ENCODE results near the gene RBMY1A1. TPM values are rescaled to one million over a fixed set of nuclear protein-coding genes. Genes with fewer than 3 reads are reported as not detected.

RBMY1A1 gene
- total RNA-seq (2022; extraction: Qiagen RNA extraction) = not detected in 5 replicates

GRCh38 chrY:21534579-21534978 lies at the start of gene RBMY1A1:
Gene RBMY1A1 (plus strand): TSS chrY:21534879. CDS start chrY:21536892, 2,013 bp downstream.

GRCh38 chrY:21511038-21511437 lies 23.6 kb upstream of the RBMY1A1 start, which contains the start of gene RBMY1B:
Gene RBMY1B (plus strand): TSS chrY:21511338. CDS start chrY:21513351, 2,013 bp downstream.

Other genes starting within 250 kb of the RBMY1A1 start
- not detected in 5 replicates for gene RBMY1B, start 23.5 kb upstream of the RBMY1A1 start, total RNA-seq (2022; extraction: Qiagen RNA extraction)

All from A549 treated with CORT108297 at 1 μM for 4 hours (cell line).